ENCODE data around the gene INPP5D. TPM values are rescaled to one million over a fixed set of nuclear protein-coding genes. Genes with fewer than 3 reads are reported as not detected.

INPP5D gene
- polyA plus RNA-seq, 1 of the 3 experiments (the other 2 are of a cell fraction) = 1.3 TPM

DNA sequence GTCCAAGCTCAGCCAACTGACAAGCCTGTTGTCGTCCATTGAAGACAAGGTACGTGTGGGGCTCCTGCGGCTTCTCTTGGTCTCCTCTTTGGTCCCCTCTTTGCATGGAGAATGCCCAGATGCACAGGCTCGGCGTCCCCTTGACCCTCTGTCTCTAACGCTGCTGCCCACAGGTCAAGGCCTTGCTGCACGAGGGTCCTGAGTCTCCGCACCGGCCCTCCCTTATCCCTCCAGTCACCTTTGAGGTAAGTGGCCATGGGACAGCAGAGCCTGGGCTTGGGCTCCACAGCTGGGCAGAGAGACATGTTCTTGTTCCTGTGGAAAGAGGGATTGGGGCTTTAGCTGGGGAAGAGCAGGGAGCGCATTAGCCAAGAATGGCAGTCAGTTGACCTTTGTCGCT lies 86.1 kb downstream of the INPP5D start:
- CTCF ChIA-PET = interaction anchor here (1.1 kb wide), 1 partner anchor 20 kb away, joined by 3 read pairs; no protein-coding TSS in a partner anchor
- H3K27me3 ChIP-seq (ENCODE audit: insufficient read depth) = no peaks in the 10 kb centered on the region

DNA sequence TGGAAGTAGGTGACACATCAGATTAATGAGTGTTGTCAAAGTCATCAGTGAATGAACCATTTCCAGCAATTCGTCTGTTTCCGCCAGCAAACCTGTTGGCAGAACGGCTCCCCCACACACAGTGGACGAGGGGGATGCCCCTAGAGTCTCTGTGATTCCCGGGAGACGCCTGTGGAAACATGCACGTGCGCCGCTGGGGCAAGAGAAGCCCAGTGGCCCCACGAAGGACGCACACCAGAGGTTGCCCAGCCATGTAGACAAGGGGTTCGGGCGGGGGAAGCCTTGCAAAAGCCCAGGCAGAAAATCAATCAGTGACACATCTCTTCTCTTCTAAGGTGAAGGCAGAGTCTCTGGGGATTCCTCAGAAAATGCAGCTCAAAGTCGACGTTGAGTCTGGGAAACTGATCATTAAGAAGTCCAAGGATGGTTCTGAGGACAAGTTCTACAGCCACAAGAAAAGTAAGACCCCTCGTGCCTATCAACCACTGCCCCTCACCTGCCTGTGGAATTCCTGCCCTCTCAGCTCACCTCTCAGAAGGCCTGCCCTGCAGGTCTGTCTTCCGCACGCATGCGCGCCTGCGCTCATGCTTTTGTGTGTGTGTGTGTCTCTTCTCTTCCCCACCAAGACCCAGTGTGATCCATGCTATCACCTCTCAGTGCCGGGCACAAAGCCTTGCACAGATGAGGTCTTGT lies 87.1 kb downstream of the INPP5D start:
- Histone ChIP-seq H3K4me1 (ENCODE audit: control insufficient read depth in 1 of 2, insufficient read depth in 2 of 2, low read depth in 1 of 2, low read length in 1 of 2) (no peaks in the 10 kb centered on the region), H3K27ac (ENCODE audit: low read depth in 2 of 2, low read length in 1 of 2) (no peak overlapping the region), H3K79me2 (ENCODE audit: insufficient read depth) (no peaks in the 10 kb centered on the region), H4K20me1 (ENCODE audit: insufficient read depth) (no peaks in the 10 kb centered on the region), H3K9ac (no peak overlapping the region), H3K36me3 (replicated peaks in 1 of 2; ENCODE audit: control insufficient read depth in 1 of 2, insufficient read depth in 2 of 2, low read length in 1 of 2) (no peaks in the 10 kb centered on the region), H3K4me3 (ENCODE audit: low read depth in 2 of 2, low read length in 1 of 2) (no peak overlapping the region), H3K4me2 (no peak overlapping the region), H2AFZ (ENCODE audit: low read depth) (no peak overlapping the region), H3F3A (replicated peaks; ENCODE audit: insufficient read depth) (no peaks in the 10 kb centered on the region), H3K9me3 (no peaks in the 10 kb centered on the region), H3K9me2 (no peaks in the 10 kb centered on the region), H3K27me3 (ENCODE audit: insufficient read depth) (no peaks in the 10 kb centered on the region)
- POLR2A ChIA-PET = no interaction called here
- no peak for TF ChIP-seq RCOR1 (IDR thresholded peaks at IDR 0.05; ENCODE audit: low read length)
- TF ChIP-seq GATA2 (CRISPR knock-in tag; IDR thresholded peaks at IDR 0.05) = no peak
- TF ChIP-seq RXRA (IDR thresholded peaks at IDR 0.05; ENCODE audit: borderline replicate concordance, low read depth) = no peak
- TF ChIP-seq RFX5 (IDR thresholded peaks at IDR 0.05; ENCODE audit: low read length) = no peak
- TF ChIP-seq NFIC (IDR thresholded peaks at IDR 0.05; ENCODE audit: borderline replicate concordance) = no peak
- no peak for TF ChIP-seq CHD2 (IDR thresholded peaks at IDR 0.05; ENCODE audit: low read length, partially characterized antibody)
- TF ChIP-seq MXI1 (IDR thresholded peaks at IDR 0.05; ENCODE audit: low read depth, low read length) = no peak
- TF ChIP-seq POLR2AphosphoS5 (IDR thresholded peaks at IDR 0.05; ENCODE audit: low read depth, low read length) = no peak
- no peak for TF ChIP-seq GABPA (IDR thresholded peaks at IDR 0.05; ENCODE audit: low read depth)
- TF ChIP-seq SMC3 (IDR thresholded peaks at IDR 0.05; ENCODE audit: low read depth, low read length) = no peak
- TF ChIP-seq, protein P1, sequence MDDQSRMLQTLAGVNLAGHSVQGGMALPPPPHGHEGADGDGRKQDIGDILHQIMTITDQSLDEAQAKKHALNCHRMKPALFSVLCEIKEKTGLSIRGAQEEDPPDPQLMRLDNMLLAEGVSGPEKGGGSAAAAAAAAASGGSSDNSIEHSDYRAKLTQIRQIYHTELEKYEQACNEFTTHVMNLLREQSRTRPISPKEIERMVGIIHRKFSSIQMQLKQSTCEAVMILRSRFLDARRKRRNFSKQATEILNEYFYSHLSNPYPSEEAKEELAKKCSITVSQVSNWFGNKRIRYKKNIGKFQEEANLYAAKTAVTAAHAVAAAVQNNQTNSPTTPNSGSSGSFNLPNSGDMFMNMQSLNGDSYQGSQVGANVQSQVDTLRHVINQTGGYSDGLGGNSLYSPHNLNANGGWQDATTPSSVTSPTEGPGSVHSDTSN (IDR thresholded peaks at IDR 0.05) = no peak
- TF ChIP-seq FOSL2 (IDR thresholded peaks at IDR 0.05; ENCODE audit: borderline replicate concordance, low read depth) = no peak
- no peak for TF ChIP-seq YY1 (IDR thresholded peaks at IDR 0.05; ENCODE audit: low read depth)
- TF ChIP-seq, protein P2, sequence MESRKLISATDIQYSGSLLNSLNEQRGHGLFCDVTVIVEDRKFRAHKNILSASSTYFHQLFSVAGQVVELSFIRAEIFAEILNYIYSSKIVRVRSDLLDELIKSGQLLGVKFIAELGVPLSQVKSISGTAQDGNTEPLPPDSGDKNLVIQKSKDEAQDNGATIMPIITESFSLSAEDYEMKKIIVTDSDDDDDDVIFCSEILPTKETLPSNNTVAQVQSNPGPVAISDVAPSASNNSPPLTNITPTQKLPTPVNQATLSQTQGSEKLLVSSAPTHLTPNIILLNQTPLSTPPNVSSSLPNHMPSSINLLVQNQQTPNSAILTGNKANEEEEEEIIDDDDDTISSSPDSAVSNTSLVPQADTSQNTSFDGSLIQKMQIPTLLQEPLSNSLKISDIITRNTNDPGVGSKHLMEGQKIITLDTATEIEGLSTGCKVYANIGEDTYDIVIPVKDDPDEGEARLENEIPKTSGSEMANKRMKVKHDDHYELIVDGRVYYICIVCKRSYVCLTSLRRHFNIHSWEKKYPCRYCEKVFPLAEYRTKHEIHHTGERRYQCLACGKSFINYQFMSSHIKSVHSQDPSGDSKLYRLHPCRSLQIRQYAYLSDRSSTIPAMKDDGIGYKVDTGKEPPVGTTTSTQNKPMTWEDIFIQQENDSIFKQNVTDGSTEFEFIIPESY (IDR thresholded peaks at IDR 0.05; ENCODE audit: borderline replicate concordance, low read depth) = no peak
- no peak for TF ChIP-seq MEF2A (IDR thresholded peaks at IDR 0.05; ENCODE audit: borderline replicate concordance, low read depth)
- no peak for TF ChIP-seq SIN3A (IDR thresholded peaks at IDR 0.05; ENCODE audit: borderline replicate concordance, low read depth, low read length)
- TF ChIP-seq JUND (IDR thresholded peaks at IDR 0.05) = no peak
- TF ChIP-seq, protein P3, sequence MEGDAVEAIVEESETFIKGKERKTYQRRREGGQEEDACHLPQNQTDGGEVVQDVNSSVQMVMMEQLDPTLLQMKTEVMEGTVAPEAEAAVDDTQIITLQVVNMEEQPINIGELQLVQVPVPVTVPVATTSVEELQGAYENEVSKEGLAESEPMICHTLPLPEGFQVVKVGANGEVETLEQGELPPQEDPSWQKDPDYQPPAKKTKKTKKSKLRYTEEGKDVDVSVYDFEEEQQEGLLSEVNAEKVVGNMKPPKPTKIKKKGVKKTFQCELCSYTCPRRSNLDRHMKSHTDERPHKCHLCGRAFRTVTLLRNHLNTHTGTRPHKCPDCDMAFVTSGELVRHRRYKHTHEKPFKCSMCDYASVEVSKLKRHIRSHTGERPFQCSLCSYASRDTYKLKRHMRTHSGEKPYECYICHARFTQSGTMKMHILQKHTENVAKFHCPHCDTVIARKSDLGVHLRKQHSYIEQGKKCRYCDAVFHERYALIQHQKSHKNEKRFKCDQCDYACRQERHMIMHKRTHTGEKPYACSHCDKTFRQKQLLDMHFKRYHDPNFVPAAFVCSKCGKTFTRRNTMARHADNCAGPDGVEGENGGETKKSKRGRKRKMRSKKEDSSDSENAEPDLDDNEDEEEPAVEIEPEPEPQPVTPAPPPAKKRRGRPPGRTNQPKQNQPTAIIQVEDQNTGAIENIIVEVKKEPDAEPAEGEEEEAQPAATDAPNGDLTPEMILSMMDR (IDR thresholded peaks at IDR 0.05) = no peak
- no peak for TF ChIP-seq ELF1 (IDR thresholded peaks at IDR 0.05)
- no peak for DNase-seq
- 72% methylated on average over 20 of the region's 22 CpGs for WGBS (ENCODE audit: low lambda C conversion rate)
- CTCF ChIA-PET = no interaction called here

More for the DNA sequence above, 86.1 kb downstream of the INPP5D start:
- H3K4me1 ChIP-seq (ENCODE audit: control insufficient read depth in 1 of 2, insufficient read depth in 2 of 2, low read depth in 1 of 2, low read length in 1 of 2) = no peaks in the 10 kb centered on the region
- H3K4me2 ChIP-seq = no peak overlapping the region
- no peaks in the 10 kb centered on the region for H3F3A ChIP-seq (replicated peaks; ENCODE audit: insufficient read depth)
- POLR2A ChIA-PET = no interaction called here
- no peak for TF ChIP-seq FOSL2 (IDR thresholded peaks at IDR 0.05; ENCODE audit: borderline replicate concordance, low read depth)
- no peak for TF ChIP-seq EP300 (IDR thresholded peaks at IDR 0.05; ENCODE audit: borderline replicate concordance in 1 of 2, low read depth in 1 of 2, low read length in 1 of 2)
- TF ChIP-seq, protein P4, sequence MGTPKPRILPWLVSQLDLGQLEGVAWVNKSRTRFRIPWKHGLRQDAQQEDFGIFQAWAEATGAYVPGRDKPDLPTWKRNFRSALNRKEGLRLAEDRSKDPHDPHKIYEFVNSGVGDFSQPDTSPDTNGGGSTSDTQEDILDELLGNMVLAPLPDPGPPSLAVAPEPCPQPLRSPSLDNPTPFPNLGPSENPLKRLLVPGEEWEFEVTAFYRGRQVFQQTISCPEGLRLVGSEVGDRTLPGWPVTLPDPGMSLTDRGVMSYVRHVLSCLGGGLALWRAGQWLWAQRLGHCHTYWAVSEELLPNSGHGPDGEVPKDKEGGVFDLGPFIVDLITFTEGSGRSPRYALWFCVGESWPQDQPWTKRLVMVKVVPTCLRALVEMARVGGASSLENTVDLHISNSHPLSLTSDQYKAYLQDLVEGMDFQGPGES (IDR thresholded peaks at IDR 0.05; ENCODE audit: low read depth, low read length) = no peak
- TF ChIP-seq POLR2AphosphoS5 (IDR thresholded peaks at IDR 0.05; ENCODE audit: low read depth, low read length) = no peak
- TF ChIP-seq ELF1 (IDR thresholded peaks at IDR 0.05) = no peak
- no peak for TF ChIP-seq NRF1 (IDR thresholded peaks at IDR 0.05; ENCODE audit: low read depth, low read length)
- TF ChIP-seq MEF2A (IDR thresholded peaks at IDR 0.05; ENCODE audit: borderline replicate concordance, low read depth) = no peak
- TF ChIP-seq RCOR1 (IDR thresholded peaks at IDR 0.05; ENCODE audit: low read length) = no peak
- no peak for TF ChIP-seq TEAD4 (IDR thresholded peaks at IDR 0.05; ENCODE audit: borderline replicate concordance, insufficient read depth)
- H3K27ac ChIP-seq (ENCODE audit: low read depth in 2 of 2, low read length in 1 of 2) = no peak overlapping the region
- no peaks in the 10 kb centered on the region for H3K79me2 ChIP-seq (ENCODE audit: insufficient read depth)
- H3K4me3 ChIP-seq (ENCODE audit: low read depth in 2 of 2, low read length in 1 of 2) = no peak overlapping the region
- 68% methylated on average over 11 of the region's 11 CpGs for WGBS (ENCODE audit: low lambda C conversion rate)
- no peaks in the 10 kb centered on the region for H3K36me3 ChIP-seq (replicated peaks in 1 of 2; ENCODE audit: control insufficient read depth in 1 of 2, insufficient read depth in 2 of 2, low read length in 1 of 2)
- H3K9ac ChIP-seq = no peak overlapping the region
- no peak for DNase-seq
- no peaks in the 10 kb centered on the region for H3K9me3 ChIP-seq
- no peak overlapping the region for H2AFZ ChIP-seq (ENCODE audit: low read depth)
- no peaks in the 10 kb centered on the region for H4K20me1 ChIP-seq (ENCODE audit: insufficient read depth)
- H3K9me2 ChIP-seq = no peaks in the 10 kb centered on the region
